CD14-positive monocyte (primary cell): ENCODE data around the gene FAT1. TPM values are rescaled to one million over a fixed set of nuclear protein-coding genes. Genes with fewer than 3 reads are reported as not detected.

Experiments used
- DNase-seq, 3 donors: peaks; one replicate each; pipeline ENCODE4 v3.0.0-alpha.2; 2011 to 2022
- H2AFZ ChIP-seq: 2 replicates; pipeline ENCODE4 v1.6.0; 2012; ENCODE audit warnings: mild to moderate bottlenecking, low read depth, low read length, inconsistent platforms; ENCODE audit not compliant: insufficient read depth, poor library complexity, severe bottlenecking
- H3K27ac ChIP-seq, 2 donors: 1 replicate in 1 of 2; 2 replicates in 1 of 2; pipeline ENCODE4 v1.5.1; 2012 to 2013; ENCODE audit warnings: low read length in 2 of 2, control low read depth in 1 of 2, inconsistent platforms in 1 of 2, low read depth in 1 of 2, mild to moderate bottlenecking in 1 of 2
- H3K27me3 ChIP-seq, 2 donors: one replicate each; pipeline versions ENCODE4 v1.6.0 to v1.6.1; 2011 to 2013; ENCODE audit warnings: low read length in 2 of 2; ENCODE audit not compliant: control insufficient read depth in 2 of 2, insufficient read depth in 2 of 2
- H3K36me3 ChIP-seq, 2 donors: replicated peaks in 1 of 2; 1 replicate in 1 of 2; 2 replicates in 1 of 2; pipeline versions ENCODE4 v1.5.1 to v1.6.1; 2012 to 2013; ENCODE audit warnings: low read length in 2 of 2, control low read depth in 1 of 2, inconsistent platforms in 1 of 2, mild to moderate bottlenecking in 1 of 2; ENCODE audit not compliant: insufficient read depth in 2 of 2, control insufficient read depth in 1 of 2
- H3K4me1 ChIP-seq, 2 donors: 1 replicate in 1 of 2; 2 replicates in 1 of 2; pipeline versions ENCODE4 v1.5.1 to v1.6.1; 2012 to 2013; ENCODE audit warnings: low read length in 2 of 2, control low read depth in 1 of 2, inconsistent platforms in 1 of 2, mild to moderate bottlenecking in 1 of 2, moderate library complexity in 1 of 2; ENCODE audit not compliant: insufficient read depth in 2 of 2, control insufficient read depth in 1 of 2
- H3K4me2 ChIP-seq: replicated peaks from 2 replicates; pipeline ENCODE3; 2012; ENCODE audit warnings: low read length, moderate library complexity, mild to moderate bottlenecking; ENCODE audit not compliant: poor library complexity, severe bottlenecking; ENCODE audit errors: extremely low read depth
- H3K4me3 ChIP-seq, 3 experiments: fragments of 200-600 bp in 1 of 3; sonication (generic) in 1 of 3; replicated peaks in 1 of 3; 1 replicate in 2 of 3; 2 replicates in 1 of 3; pipeline ENCODE4 v1.5.1; 2011 to 2013; ENCODE audit warnings: low read length in 3 of 3, mild to moderate bottlenecking in 3 of 3, control low read depth in 2 of 3, low read depth in 2 of 3, inconsistent platforms in 1 of 3, moderate library complexity in 1 of 3
- H3K79me2 ChIP-seq: 2 replicates; pipeline ENCODE4 v1.6.0; 2012; ENCODE audit warnings: mild to moderate bottlenecking, control low read depth, inconsistent platforms, low read length, moderate library complexity; ENCODE audit not compliant: insufficient read depth
- H3K9ac ChIP-seq: 2 replicates; pipeline ENCODE4 v1.6.0; 2017; ENCODE audit warnings: low read length, mild to moderate bottlenecking; ENCODE audit not compliant: insufficient read depth, poor library complexity, severe bottlenecking
- H3K9me3 ChIP-seq, 2 donors: replicated peaks in 1 of 2; 1 replicate in 1 of 2; 2 replicates in 1 of 2; pipeline versions ENCODE4 v1.5.1 to v1.6.1; 2012 to 2013; ENCODE audit warnings: low read length in 2 of 2, control low read depth in 1 of 2; ENCODE audit not compliant: control insufficient read depth in 1 of 2, insufficient read depth in 1 of 2
- H4K20me1 ChIP-seq: 2 replicates; pipeline ENCODE4 v1.6.0; 2012; ENCODE audit warnings: mild to moderate bottlenecking, low read length, control low read depth, moderate library complexity; ENCODE audit not compliant: insufficient read depth
- H3K27ac Mint-ChIP-seq, 7 donors: one replicate each; pipeline ENCODE4 v1.8.0; 2020; ENCODE audit warnings: mild to moderate bottlenecking in 7 of 7, mixed read lengths in 7 of 7, moderate library complexity in 6 of 7, inconsistent platforms in 2 of 7
- H3K27me3 Mint-ChIP-seq, 3 donors: one replicate each; pipeline ENCODE4 v1.8.0; 2021 to 2022; ENCODE audit warnings: low read depth in 3 of 3, mild to moderate bottlenecking in 3 of 3, mixed read lengths in 3 of 3, moderate library complexity in 3 of 3, inconsistent platforms in 1 of 3
- H3K36me3 Mint-ChIP-seq, 2 donors: one replicate each; pipeline ENCODE4 v1.8.0; 2020; ENCODE audit warnings: mixed read lengths in 2 of 2, inconsistent platforms in 1 of 2, mild to moderate bottlenecking in 1 of 2
- H3K4me1 Mint-ChIP-seq: one replicate; pipeline ENCODE4 v1.8.0; 2020; ENCODE audit warnings: mild to moderate bottlenecking, mixed read lengths
- H3K4me3 Mint-ChIP-seq, 2 donors: one replicate each; pipeline ENCODE4 v1.8.0; 2020; ENCODE audit warnings: mild to moderate bottlenecking in 2 of 2, mixed read lengths in 2 of 2, moderate library complexity in 1 of 2
- H3K9me3 Mint-ChIP-seq, 7 donors: one replicate each; pipeline ENCODE4 v1.8.0; 2020 to 2022; ENCODE audit warnings: mixed read lengths in 7 of 7, mild to moderate bottlenecking in 6 of 7, moderate library complexity in 6 of 7, inconsistent platforms in 2 of 7
- WGBS: methylation state at CpG from one replicate; pipeline ENCODE4 v1.1.5; 2013; ENCODE audit warnings: missing lambda C conversion rate; ENCODE audit not compliant: insufficient coverage; 5-methylcytosine and 5-hydroxymethylcytosine counted together
- intact Hi-C, 2 donors: fragments of 100-400 bp; cut with micrococcal nuclease; formaldehyde crosslinking; loops; one replicate each; pipeline versions ENCODE4 v1.15.0 to v1.15.1; 2023
- polyA plus RNA-seq, 3 donors: library from polyadenylated mRNA; depleted of rRNA in 1 of 3; unstranded in 2 of 3; stranded (reverse) in 1 of 3; fragments of 300-500 nt in 2 of 3; fragments of >200 nt in 1 of 3; fragmentation: Illumina TruSeq in 2 of 3; gene quantifications; 1 replicate in 2 of 3; 2 replicates in 1 of 3; pipeline ENCODE4 v1.2.3, GENCODE V29; 2012 to 2021
- TF ChIP-seq, protein P1 (sequence below): fragments of 200-600 bp; IDR thresholded peaks from one replicate; pipeline ENCODE4 v1.8.0; 2022; ENCODE audit warnings: antibody characterized with exemption, mild to moderate bottlenecking

Gene FAT1
- polyA plus RNA-seq, 3 donors = not detected

DNA sequence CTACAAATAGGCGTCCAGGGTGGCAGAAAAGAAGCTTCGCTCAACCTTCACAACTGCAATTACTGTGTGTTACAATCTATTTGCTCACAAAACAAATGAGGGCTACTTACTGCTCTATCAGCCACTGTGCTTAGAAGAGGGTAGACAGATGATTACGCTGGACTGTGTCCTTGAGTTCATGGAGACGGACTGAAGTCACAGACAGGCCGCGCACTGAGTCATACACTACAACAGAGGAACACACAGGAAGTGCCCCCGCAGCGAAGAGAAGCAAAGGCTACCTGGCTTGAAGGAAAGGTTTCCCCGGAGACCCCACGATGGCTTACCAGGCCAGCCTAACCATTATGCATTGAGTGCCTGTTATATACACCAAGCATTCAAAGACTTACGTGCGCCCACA lies 25.6 kb downstream of the FAT1 start:
- Histone ChIP-seq H2AFZ (no peak overlapping the region), H4K20me1 (no peaks in the 10 kb centered on the region), H3K4me1 (no peaks in the 10 kb centered on the region), H3K79me2 (no peaks in the 10 kb centered on the region), H3K9ac (no peak overlapping the region), H3K4me2 (no peak overlapping the region), H3K36me3 (no peaks in the 10 kb centered on the region), H3K4me3 (no peak overlapping the region), H3K9me3 (peaks cover 0 to 4% of the 10 kb centered on the region in 2 donors), H3K27ac (no peak overlapping the region), H3K27me3 (no peaks in the 10 kb centered on the region)
- TF ChIP-seq, protein P1, sequence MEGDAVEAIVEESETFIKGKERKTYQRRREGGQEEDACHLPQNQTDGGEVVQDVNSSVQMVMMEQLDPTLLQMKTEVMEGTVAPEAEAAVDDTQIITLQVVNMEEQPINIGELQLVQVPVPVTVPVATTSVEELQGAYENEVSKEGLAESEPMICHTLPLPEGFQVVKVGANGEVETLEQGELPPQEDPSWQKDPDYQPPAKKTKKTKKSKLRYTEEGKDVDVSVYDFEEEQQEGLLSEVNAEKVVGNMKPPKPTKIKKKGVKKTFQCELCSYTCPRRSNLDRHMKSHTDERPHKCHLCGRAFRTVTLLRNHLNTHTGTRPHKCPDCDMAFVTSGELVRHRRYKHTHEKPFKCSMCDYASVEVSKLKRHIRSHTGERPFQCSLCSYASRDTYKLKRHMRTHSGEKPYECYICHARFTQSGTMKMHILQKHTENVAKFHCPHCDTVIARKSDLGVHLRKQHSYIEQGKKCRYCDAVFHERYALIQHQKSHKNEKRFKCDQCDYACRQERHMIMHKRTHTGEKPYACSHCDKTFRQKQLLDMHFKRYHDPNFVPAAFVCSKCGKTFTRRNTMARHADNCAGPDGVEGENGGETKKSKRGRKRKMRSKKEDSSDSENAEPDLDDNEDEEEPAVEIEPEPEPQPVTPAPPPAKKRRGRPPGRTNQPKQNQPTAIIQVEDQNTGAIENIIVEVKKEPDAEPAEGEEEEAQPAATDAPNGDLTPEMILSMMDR = no peak
- Mint-ChIP-seq H3K9me3 (peaks cover 0 to 18% (median 5%) of the 10 kb centered on the region in 7 donors), H3K4me1 (no peaks in the 10 kb centered on the region), H3K27me3 (peaks cover 0 to 2% (median 0%) of the 10 kb centered on the region in 3 donors), H3K4me3 (no peak overlapping the region), H3K36me3 (no peaks in the 10 kb centered on the region), H3K27ac (no peak overlapping the region)
- WGBS = 100% methylated on average over 5 of the region's 12 CpGs
- intact Hi-C loops = no loop called here
- DNase-seq = no peak

DNA sequence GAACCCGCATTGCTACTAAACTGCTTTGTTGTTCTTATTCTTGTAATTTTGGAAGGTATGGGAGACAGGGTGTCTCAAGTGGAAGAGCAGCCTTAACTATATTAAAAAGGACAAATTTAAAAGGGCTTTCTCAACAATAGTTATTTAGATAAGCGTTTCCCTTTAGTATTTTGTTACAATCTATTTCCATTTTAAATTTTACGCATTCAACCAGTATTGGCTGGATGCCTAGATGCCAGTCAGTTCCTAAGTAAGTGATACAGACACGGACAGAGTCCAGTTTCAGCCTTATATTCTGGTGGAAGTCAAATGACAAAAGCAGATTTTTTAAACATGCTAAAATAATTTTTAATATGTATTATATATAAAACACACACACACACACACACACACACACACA lies 28.3 kb downstream of the FAT1 start:
- no peak overlapping the region for H3K4me2 ChIP-seq
- Mint-ChIP-seq H3K36me3 (no peaks in the 10 kb centered on the region), H3K27ac (no peak overlapping the region), H3K4me3 (no peak overlapping the region), H3K27me3 (peaks cover 0 to 2% (median 0%) of the 10 kb centered on the region in 3 donors), H3K9me3 (peaks cover 4 to 24% (median 6%) of the 10 kb centered on the region in 7 donors), H3K4me1 (no peaks in the 10 kb centered on the region)
- DNase-seq = no peak
- H3K4me1 ChIP-seq = no peaks in the 10 kb centered on the region
- H3K36me3 ChIP-seq = no peaks in the 10 kb centered on the region
- intact Hi-C loops = no loop called here
- no peaks in the 10 kb centered on the region for H4K20me1 ChIP-seq
- H3K9ac ChIP-seq = no peak overlapping the region
- no peak overlapping the region for H2AFZ ChIP-seq
- H3K27me3 ChIP-seq = no peaks in the 10 kb centered on the region
- H3K9me3 ChIP-seq = peaks cover 0 to 4% of the 10 kb centered on the region in 2 donors
- no peaks in the 10 kb centered on the region for H3K79me2 ChIP-seq
- H3K27ac ChIP-seq = no peak overlapping the region
- 100% methylated on average over 1 of the region's 4 CpGs for WGBS
- H3K4me3 ChIP-seq = no peak overlapping the region
- TF ChIP-seq, protein P1 = no peak
